GM21723 (cell line): ENCODE data around the gene OR6C6.
"Not testable (repeated sequence)": the region's sequence is repeated elsewhere in the genome, so short reads cannot be mapped to it uniquely, and the experiment has no call there.

Experiments
- ATAC-seq: cut with Tn5 transposase; IDR thresholded peaks from one replicate; pipeline ENCODE4 v1.9.1; 2021; ENCODE audit warnings: mild to moderate bottlenecking, moderate library complexity; ENCODE audit not compliant: unreplicated experiment

OR6C6 gene

DNA sequence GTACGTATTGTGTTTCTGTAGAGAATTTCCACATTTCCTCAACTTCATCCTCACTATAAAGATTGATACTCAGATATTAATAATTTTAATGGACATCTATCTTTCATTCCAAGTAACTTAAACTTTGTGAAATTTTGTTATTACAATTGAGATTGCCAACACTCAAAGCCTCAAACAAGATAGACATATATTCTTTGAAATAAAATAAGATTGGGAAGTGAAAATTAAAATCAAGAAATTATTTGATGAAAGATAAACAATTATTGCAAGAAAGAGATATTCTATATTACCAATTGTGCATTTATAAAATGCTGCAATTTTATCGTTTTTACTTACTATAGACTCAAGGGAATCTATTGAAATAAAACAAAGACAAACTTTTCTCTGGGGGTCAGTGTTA lies at the start of gene OR6C6:
Gene OR6C6, minus strand, starts transcription at position 101 of the 400 bp plus-strand sequence. CDS start 1,337 bp downstream, outside the sequence.
- ATAC-seq, result no peak

DNA sequence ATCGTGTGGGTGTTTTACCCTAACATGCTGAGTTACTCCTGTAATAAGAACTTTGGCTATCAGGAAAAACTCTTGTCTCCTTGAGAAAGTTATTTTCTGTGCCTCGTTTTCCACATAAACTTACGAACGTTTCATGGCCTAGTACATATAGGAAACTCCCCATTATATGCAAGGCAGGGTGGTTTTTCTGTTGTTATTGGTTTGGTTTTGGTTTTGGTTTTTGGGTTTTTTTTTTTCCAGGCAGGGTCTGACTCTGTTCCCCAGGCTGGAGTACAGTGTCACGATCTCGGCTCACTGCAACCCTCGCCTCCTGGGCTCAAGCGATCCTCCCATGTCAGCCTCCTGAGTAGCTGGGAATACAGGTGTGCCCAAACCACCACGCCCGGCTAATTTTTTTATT lies 39.6 kb upstream of the OR6C6 start:
- ATAC-seq, result no peak

DNA sequence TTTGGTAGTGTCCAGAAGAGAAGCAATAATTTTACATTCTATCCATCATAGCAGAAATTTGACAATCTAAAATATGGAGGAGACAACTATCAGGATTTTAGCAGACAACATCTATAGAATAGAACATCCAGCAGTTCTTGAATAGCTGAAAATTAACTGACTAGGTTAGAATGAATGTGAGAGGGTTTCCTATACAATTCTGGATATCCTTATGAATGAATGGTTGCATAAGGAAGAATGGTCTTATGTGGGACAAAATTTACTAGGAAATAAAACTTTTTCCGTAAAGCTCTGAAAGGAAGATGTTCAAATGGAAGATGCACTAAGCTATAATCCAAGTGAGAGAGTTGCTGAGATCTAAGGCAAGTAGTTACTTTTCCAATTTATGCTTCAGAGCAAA lies 34.1 kb upstream of the OR6C6 start, which contains the start of gene OR6C3:
Gene OR6C3, plus strand, starts transcription at position 301 of the 400 bp plus-strand sequence. CDS start 955 bp downstream, outside the sequence.
- ATAC-seq, result no peak

DNA sequence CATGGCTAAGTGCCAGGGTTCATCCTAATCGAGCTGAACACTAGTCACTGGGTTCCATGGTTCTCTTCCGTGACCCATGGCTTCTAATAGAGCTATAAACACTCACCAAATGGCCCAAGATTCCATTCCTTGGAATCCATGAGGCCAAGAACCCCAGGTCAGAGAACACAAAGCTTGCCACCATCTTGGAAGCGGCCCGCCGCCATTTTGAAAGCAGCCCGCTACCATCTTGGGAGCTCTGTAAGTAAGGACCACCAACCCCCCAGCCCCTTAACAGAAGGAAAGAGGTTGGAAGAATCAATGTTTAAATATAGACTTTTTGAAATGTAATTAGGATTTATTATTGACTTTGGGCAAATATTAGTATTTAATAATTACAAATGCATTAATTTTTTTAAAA lies 29.4 kb upstream of the OR6C6 start:
- not testable (repeated sequence) for ATAC-seq

DNA sequence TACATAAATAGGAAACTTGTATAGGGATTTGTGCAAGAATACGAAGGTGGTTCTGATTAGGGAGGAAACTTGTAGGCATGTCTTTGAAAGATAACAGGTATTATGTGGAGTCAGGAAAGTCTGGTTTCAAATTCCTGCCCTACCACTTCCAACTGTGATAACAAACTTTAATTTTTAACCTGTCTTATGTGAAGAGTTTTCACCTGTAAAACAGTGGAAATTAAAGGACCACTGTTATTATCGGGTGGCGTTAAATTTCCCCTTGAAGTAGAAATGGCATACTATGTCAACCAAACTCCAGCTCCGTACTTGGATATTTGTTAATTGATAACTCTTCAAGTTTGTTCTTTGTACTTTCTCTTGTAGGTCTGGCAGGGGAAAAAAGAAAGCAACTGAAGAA lies 23.8 kb upstream of the OR6C6 start:
- no peak for ATAC-seq

DNA sequence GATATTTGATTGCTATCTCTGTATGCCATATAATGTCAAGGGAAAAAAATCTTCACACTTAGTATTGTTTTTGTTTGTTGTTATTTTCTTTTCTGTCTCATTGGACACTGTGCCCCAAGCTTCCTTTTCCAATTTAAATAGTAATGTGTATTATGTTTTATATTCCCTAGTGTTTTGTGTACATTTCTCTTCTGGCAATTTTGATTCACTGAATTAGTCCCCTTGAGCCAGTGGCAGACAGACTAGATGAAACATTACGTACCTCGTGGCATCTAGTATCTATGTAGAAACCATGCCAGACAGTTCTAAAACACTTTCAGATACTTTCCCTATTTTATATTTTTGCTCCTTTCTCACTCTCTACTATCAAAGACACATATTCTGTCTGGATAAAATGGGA lies 17.7 kb upstream of the OR6C6 start, which contains the start of gene OR6C1:
Gene OR6C1, plus strand, starts transcription at position 301 of the 400 bp plus-strand sequence. CDS start 6,257 bp downstream, outside the sequence.
- ATAC-seq, result no peak

DNA sequence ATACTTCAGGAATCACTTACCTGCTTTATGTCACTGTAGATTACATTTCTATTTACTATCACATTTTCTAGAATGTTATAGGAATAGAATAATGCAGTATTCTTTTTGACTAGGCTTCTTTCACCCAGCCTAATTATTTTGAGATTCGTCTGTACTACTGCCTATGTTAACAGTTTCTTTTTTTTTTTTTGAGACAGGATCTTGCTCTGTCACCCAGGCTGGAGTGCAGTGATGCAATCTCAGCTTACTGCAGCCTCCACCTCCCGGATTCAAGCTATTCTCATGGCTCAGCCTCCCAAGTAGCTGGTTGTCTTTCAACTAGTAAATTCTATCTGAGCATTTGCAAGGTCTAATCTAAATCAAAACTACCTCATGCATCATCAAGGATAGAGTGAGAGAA lies 6.4 kb downstream of the OR6C6 start:
- ATAC-seq, result no peak

DNA sequence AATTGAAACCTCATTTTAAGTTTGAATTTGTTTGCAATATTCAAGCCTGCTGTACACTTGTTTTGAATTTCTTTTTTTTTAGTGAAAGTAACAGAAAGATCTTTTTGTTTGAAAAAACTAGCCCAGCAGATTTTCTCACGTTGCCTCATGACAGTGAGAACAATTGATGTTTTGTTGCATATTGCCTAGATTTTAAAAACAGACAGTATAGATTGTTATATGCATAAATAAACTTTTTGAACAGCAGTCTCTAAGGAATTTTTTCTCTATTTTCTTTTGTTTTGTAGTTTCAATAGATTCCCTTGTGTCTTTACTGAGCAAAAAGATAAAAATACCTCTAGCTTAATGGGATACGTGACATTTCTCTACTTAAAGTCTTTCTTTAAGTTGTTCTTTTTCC lies 15.4 kb downstream of the OR6C6 start:
- ATAC-seq, result no peak

DNA sequence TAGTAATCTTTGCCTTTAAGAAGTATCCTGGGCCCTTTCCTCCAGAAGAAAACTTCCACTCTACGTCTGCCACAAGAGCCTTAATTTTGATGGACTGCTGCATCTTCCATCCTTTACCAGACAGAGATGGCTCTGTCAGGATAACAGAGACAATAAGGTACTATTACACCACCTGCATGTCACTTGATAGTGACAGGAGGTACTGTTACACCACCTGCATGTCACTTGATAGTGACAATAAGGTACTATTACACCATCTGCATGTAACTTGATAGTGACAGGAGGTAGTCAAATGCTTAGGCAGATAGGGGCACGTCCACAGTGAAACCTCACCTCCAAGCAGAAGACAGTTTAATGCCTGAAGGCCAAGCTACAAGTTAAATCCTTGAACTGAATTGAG lies 38.1 kb downstream of the OR6C6 start:
- ATAC-seq, result no peak

DNA sequence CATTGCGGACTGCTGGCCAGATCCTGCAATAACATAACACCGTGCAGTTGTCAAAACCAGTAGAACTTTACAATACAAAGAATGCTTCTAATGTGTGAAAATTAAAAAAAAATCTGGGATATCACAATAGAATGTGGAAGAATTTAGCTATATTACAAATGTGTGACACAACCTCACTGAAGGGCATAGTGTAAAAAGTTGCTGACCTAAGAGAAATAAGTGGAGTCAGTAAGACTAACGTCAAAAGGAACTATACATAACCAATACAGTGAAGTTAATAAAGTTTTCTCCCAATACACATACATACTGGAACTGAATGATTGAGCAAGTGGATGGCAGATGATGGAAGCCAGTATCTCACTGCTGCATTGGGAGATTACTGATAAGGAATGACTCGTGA lies 39.5 kb downstream of the OR6C6 start:
- no peak for ATAC-seq

DNA sequence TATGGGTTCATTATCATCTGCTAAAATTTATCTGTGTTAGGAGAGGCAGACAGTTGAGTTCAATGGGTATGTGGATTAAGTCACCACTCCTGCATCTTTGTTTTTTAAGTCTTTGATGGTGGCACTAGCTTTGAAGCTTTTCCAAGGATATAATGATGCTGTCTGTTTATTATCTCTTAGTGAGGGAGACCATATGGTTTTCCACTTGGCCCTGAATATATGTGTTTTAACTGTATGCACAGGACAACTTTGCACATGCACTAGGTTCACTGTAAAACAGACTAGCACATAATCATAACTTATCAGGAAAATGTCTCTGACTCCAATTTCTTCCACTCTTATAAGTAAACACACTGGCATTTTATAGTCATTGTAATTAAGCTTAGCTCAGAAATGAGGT lies 43.1 kb downstream of the OR6C6 start:
- ATAC-seq, result no peak

DNA sequence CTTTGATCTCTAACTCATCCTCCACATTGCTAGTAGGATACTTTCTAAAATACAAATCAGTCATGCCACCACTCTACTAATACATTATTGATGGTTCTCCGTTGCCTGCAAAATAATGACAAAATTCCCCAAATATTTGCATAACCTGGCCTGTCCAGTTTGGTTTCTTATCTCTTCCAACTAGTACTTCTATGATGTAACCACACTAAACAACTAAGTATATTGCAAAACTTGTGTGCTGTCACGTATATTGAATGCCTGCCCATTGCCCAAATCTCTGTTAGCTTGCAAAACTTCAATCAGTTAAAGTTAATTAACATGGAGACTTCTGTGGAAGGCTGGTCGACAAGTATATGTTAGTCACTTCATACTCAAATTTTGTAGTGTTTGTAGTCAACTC lies 45.4 kb downstream of the OR6C6 start:
- no peak for ATAC-seq

DNA sequence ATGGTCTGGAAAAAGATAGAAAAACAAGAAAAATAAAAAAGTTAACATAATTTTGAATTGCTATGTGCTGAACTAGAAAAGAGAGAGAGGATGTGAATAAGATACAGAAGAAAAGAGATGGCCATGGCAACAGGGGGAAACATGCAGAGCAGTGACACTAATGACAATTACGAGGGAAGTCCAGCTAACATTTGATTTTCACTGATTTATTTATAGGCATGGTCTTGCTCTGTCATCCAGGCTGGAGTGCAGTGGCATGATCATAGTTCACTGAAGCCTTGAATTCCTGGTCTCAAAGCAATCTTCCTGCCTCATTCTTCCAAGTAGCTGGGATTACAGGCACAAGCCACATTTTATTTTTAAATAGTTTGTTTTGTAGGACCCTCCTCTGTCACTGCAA lies 50.2 kb downstream of the OR6C6 start:
- ATAC-seq, result no peak

DNA sequence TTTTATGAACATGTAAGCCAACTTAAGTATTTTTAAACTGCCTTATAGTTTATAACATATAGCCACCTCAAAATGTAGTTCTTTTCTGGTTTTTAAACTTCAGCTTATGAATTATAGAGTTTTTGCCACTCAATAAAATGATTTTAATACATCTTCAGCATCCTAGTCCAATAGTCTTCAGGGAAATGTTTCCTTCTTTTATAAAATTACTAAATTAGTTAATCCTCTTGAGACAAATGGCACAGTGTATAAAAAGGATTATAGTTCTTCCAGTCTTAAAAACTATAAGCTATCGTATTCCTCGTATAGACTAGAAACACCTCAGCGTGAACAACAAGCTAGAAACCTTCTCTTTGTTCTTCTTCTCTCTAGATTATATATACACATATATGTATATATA lies 52.1 kb downstream of the OR6C6 start, which contains the start of gene OR6C74:
Gene OR6C74, plus strand, starts transcription at position 301 of the 400 bp plus-strand sequence. CDS start 2,679 bp downstream, outside the sequence.
- no peak for ATAC-seq
